H9 (cell line): ENCODE data around the gene AGBL4. TPM values are rescaled to one million over a fixed set of nuclear protein-coding genes. Genes with fewer than 3 reads are reported as not detected.
A peak's percentile ranks its signal among the peaks of the same experiment; 100 is the strongest.

Experiments used
- DNase-seq: peaks from one replicate; pipeline ENCODE4 v3.0.0-alpha.2; 2017
- H2AFZ ChIP-seq: one replicate; pipeline ENCODE4 v1.6.1; 2013; ENCODE audit warnings: mild to moderate bottlenecking, low read length, control low read depth, moderate library complexity
- H2AK5ac ChIP-seq: 2 replicates; pipeline ENCODE4 v1.6.1; 2013; ENCODE audit warnings: low read length, control low read depth, mixed read lengths; ENCODE audit not compliant: insufficient read length
- H2BK120ac ChIP-seq: one replicate; pipeline ENCODE4 v1.6.1; 2013; ENCODE audit warnings: low read depth, mild to moderate bottlenecking, low read length, control low read depth, inconsistent platforms; ENCODE audit not compliant: poor library complexity, severe bottlenecking
- H2BK12ac ChIP-seq: 2 replicates; pipeline ENCODE4 v1.6.1; 2013; ENCODE audit warnings: low read length, control low read depth, mixed read lengths, low read depth; ENCODE audit not compliant: insufficient read length
- H2BK15ac ChIP-seq: 2 replicates; pipeline ENCODE4 v1.6.1; 2013; ENCODE audit warnings: low read depth, low read length, control low read depth
- H2BK20ac ChIP-seq: one replicate; pipeline ENCODE4 v1.6.1; 2013; ENCODE audit warnings: low read depth, mild to moderate bottlenecking, low read length, control low read depth, inconsistent platforms; ENCODE audit not compliant: poor library complexity, severe bottlenecking
- H2BK5ac ChIP-seq: 2 replicates; pipeline ENCODE4 v1.6.1; 2013; ENCODE audit warnings: low read length, control low read depth, mixed read lengths; ENCODE audit not compliant: insufficient read length
- H3K14ac ChIP-seq: 2 replicates; pipeline ENCODE4 v1.6.1; 2013; ENCODE audit warnings: low read length, control low read depth; ENCODE audit not compliant: insufficient read depth
- H3K18ac ChIP-seq: 2 replicates; pipeline ENCODE4 v1.6.1; 2013; ENCODE audit warnings: low read depth, mild to moderate bottlenecking, mixed read lengths, low read length, control low read depth; ENCODE audit not compliant: insufficient read length
- H3K23ac ChIP-seq: 2 replicates; pipeline ENCODE4 v1.6.1; 2013; ENCODE audit warnings: low read length, control low read depth, mixed read lengths, low read depth; ENCODE audit not compliant: insufficient read length
- H3K23me2 ChIP-seq: 2 replicates; pipeline ENCODE4 v1.6.1; 2013; ENCODE audit warnings: low read depth, mild to moderate bottlenecking, mixed read lengths, low read length, control low read depth; ENCODE audit not compliant: insufficient read length, poor library complexity, severe bottlenecking
- H3K27ac ChIP-seq: 2 replicates; pipeline ENCODE4 v1.5.1; 2013; ENCODE audit warnings: low read length, control low read depth, mixed read lengths, low read depth; ENCODE audit not compliant: insufficient read length
- H3K27me3 ChIP-seq: 2 replicates; pipeline ENCODE4 v1.6.1; 2013; ENCODE audit warnings: low read length, control low read depth, inconsistent platforms; ENCODE audit not compliant: insufficient read depth
- H3K4ac ChIP-seq: 2 replicates; pipeline ENCODE4 v1.6.1; 2013; ENCODE audit warnings: low read depth, mild to moderate bottlenecking, control low read depth, inconsistent platforms, low read length, moderate library complexity
- H3K4me1 ChIP-seq: 2 replicates; pipeline ENCODE4 v1.6.1; 2013; ENCODE audit warnings: low read length, control low read depth, inconsistent platforms; ENCODE audit not compliant: insufficient read depth
- H3K4me2 ChIP-seq: 2 replicates; pipeline ENCODE4 v1.6.1; 2013; ENCODE audit warnings: low read length, control low read depth, mixed read lengths; ENCODE audit not compliant: insufficient read length, insufficient read depth
- H3K56ac ChIP-seq: 2 replicates; pipeline ENCODE4 v1.6.1; 2013; ENCODE audit warnings: low read depth, mild to moderate bottlenecking, mixed read lengths, low read length, control low read depth; ENCODE audit not compliant: insufficient read length
- H3K79me1 ChIP-seq: 2 replicates; pipeline ENCODE4 v1.6.1; 2013; ENCODE audit warnings: low read depth, mild to moderate bottlenecking, moderate library complexity, low read length, control low read depth, inconsistent platforms; ENCODE audit not compliant: insufficient read depth, poor library complexity, severe bottlenecking
- H3K79me2 ChIP-seq: 2 replicates; pipeline ENCODE4 v1.6.1; 2013; ENCODE audit warnings: low read length, control low read depth, inconsistent platforms; ENCODE audit not compliant: insufficient read depth
- H3K9ac ChIP-seq: 2 replicates; pipeline ENCODE4 v1.6.1; 2013; ENCODE audit warnings: low read length, control low read depth, mixed read lengths; ENCODE audit not compliant: insufficient read length; ENCODE audit errors: extremely low read depth
- H3K9me3 ChIP-seq: one replicate; pipeline ENCODE4 v1.6.1; 2013; ENCODE audit warnings: low read depth, low read length, inconsistent platforms; ENCODE audit not compliant: control insufficient read depth
- H3T11ph ChIP-seq: one replicate; pipeline ENCODE4 v1.6.1; 2013; ENCODE audit warnings: mild to moderate bottlenecking, low read length, control low read depth, inconsistent platforms
- H4K20me1 ChIP-seq: one replicate; pipeline ENCODE4 v1.6.1; 2013; ENCODE audit not compliant: control insufficient read depth, insufficient read length, insufficient read depth
- H4K5ac ChIP-seq: 2 replicates; pipeline ENCODE4 v1.6.1; 2013; ENCODE audit warnings: low read depth, mild to moderate bottlenecking, mixed read lengths, low read length, control low read depth; ENCODE audit not compliant: insufficient read length
- H4K8ac ChIP-seq: replicated peaks from 2 replicates; pipeline ENCODE4 v1.6.1; 2013; ENCODE audit warnings: low read length, control low read depth, mixed read lengths, low read depth; ENCODE audit not compliant: insufficient read length
- H4K91ac ChIP-seq: 2 replicates; pipeline ENCODE4 v1.6.1; 2013; ENCODE audit warnings: low read depth, mild to moderate bottlenecking, moderate library complexity, mixed read lengths, low read length, control low read depth; ENCODE audit not compliant: insufficient read length
- H3K27ac Mint-ChIP-seq, 3 experiments: 2 replicates in 2 of 3; 3 replicates in 1 of 3; pipeline ENCODE4 v1.8.0; 2020 to 2021; ENCODE audit warnings: mixed read lengths in 3 of 3, mild to moderate bottlenecking in 1 of 3, moderate library complexity in 1 of 3
- H3K27me3 Mint-ChIP-seq: 2 replicates; pipeline ENCODE4 v1.8.0; 2021; ENCODE audit warnings: low read depth, mild to moderate bottlenecking, moderate library complexity, mixed read lengths
- H3K36me3 Mint-ChIP-seq, 3 experiments: 2 replicates in 2 of 3; 3 replicates in 1 of 3; pipeline ENCODE4 v1.8.0; 2020 to 2021; ENCODE audit warnings: low read depth in 3 of 3, mixed read lengths in 3 of 3; ENCODE audit not compliant: insufficient read depth in 1 of 3
- H3K4me1 Mint-ChIP-seq, 2 experiments: 2 replicates each; pipeline ENCODE4 v1.8.0; 2020; ENCODE audit warnings: mixed read lengths in 2 of 2
- H3K4me3 Mint-ChIP-seq, 2 experiments: 2 replicates in 1 of 2; 3 replicates in 1 of 2; pipeline ENCODE4 v1.8.0; 2020 to 2021; ENCODE audit warnings: mild to moderate bottlenecking in 2 of 2, mixed read lengths in 2 of 2, moderate library complexity in 1 of 2
- H3K9me3 Mint-ChIP-seq, 2 experiments: 2 replicates in 1 of 2; 3 replicates in 1 of 2; pipeline ENCODE4 v1.8.0; 2020; ENCODE audit warnings: mild to moderate bottlenecking in 2 of 2, mixed read lengths in 2 of 2, moderate library complexity in 1 of 2
- CTCF ChIP-seq: fragments of 200-600 bp; sonication (generic); conservative IDR thresholded peaks from 3 replicates; pipeline ENCODE4 v1.8.0; 2021; ENCODE audit warnings: antibody characterized with exemption, mild to moderate bottlenecking
- WGBS: extraction: QIAGEN DNeasy Blood & Tissue Kit; methylation state at CpG from one replicate; pipeline ENCODE4 v1.1.7; 2013; ENCODE audit warnings: missing lambda C conversion rate, low lambda C conversion rate, mixed read lengths; ENCODE audit not compliant: insufficient read length; ENCODE audit errors: extremely low coverage; 5-methylcytosine and 5-hydroxymethylcytosine counted together
- total RNA-seq: library from RNA; stranded (reverse); gene quantifications from 2 replicates; pipeline ENCODE4 v1.2.1, GENCODE V29; 2021

The AGBL4 gene
- total RNA-seq, 1 experiment from 2014 or later: not detected

DNA sequence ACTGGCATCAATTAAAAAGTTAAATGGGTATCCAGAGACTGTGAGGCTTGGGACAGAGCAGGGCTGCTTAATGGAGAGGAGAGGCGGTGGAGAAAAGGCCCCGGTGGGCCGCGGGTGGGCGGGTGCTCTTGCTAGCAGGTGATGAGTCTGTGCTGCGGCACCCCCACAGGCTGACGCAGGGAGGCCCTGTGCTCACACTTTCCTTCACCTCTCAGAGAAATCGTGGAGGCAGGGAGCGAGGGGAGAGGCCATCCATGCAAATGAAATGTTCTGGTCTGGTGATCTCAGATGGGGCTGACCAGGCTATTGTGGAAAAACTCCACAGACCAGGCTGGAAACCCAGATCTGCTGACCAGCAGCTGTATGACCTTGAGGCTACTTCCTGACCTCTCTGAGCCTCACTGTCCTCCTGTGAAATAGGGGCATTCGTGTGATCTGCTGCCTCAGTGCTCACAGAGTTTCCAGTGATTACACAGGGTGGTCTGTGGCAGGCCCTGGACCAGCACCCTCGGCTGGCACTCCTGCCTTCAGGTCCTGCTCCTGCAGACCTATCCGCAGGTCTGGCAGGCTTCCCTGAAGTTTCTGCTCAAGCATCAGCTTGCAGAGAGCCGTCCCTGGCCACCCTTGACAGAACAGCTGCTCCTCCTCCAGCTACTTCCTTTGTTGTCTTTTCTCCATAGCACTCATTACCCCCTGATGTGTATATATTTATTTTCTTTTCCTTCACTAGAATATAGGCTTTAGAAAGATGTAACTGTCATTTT, 1336.3 kb downstream of the AGBL4 start:
- Histone ChIP-seq H3K18ac (no peak overlapping the region), H2BK120ac (no peak overlapping the region), H3K4ac (no peak overlapping the region), H2BK5ac (no peak overlapping the region), H3K79me2 (no peaks in the 10 kb centered on the region), H2AFZ (no peak overlapping the region), H3K23me2 (no peaks in the 10 kb centered on the region), H4K8ac (no peak overlapping the region), H3T11ph (no peak overlapping the region), H4K20me1 (no peaks in the 10 kb centered on the region), H3K79me1 (no peaks in the 10 kb centered on the region), H3K56ac (no peak overlapping the region), H3K9me3 (no peaks in the 10 kb centered on the region), H3K23ac (no peak overlapping the region), H3K27ac (no peak overlapping the region), H3K14ac (no peak overlapping the region), H2BK20ac (no peak overlapping the region), H3K9ac (no peak overlapping the region), H2BK15ac (no peak overlapping the region), H3K27me3 (no peaks in the 10 kb centered on the region), H3K4me2 (no peak overlapping the region), H4K91ac (no peak overlapping the region), H4K5ac (no peak overlapping the region), H3K4me1 (no peaks in the 10 kb centered on the region), H2BK12ac (no peak overlapping the region), H2AK5ac (no peak overlapping the region)
- no peaks in the 10 kb centered on the region; a peak in 1 of 5 replicates for H3K9me3 Mint-ChIP-seq
- no peak for TF ChIP-seq CTCF
- WGBS: no CpG with 5 or more reads among the region's 13 CpGs
- H3K36me3 Mint-ChIP-seq: no peaks in the 10 kb centered on the region
- H3K4me3 Mint-ChIP-seq: no peak overlapping the region
- DNase-seq: no peak
- H3K27me3 Mint-ChIP-seq: peaks cover 5% of the 10 kb centered on the region; the same call in 1 of the 2 replicates
- peak overlapping the region in 1 of 3 experiments; percentile 37; a peak in 1 of 7 replicates for H3K27ac Mint-ChIP-seq
- peaks cover 0 to 12% of the 10 kb centered on the region in 2 experiments; a peak in 3 of 4 replicates for H3K4me1 Mint-ChIP-seq
